ENCODE measurements around the gene CIZ1.
A peak's percentile ranks its signal among the peaks of the same experiment; 100 is the strongest.

CIZ1 gene

DNA sequence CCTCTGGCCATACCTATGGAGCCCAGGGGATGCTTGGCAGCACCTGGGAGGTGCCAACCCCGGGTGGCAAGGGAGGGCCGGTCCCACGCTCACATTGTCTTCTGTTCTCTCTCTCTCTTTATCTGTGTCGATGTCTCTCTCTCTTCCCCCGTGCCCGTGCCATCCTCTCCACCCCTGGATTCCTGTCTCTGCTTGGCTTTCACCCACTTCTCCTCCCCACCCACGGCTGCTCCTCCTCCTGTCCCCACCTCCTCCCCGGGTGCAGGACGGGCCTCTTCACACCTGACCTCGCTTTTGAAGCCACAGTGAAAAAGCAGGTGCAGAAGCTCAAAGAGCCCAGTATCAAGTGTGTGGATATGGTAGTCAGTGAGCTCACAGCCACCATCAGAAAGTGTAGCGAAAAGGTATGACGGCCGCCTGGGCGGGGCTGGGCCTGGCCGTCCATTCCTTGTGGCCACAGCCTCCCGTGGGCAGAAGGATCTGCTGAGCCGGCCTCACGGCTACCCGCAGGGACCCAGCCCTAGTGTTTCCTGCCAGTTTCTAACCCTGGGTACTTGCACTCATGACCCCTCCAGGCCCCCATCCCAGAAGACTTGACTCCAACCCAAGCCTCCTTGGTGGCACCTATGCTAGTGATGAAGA lies 34.5 kb upstream of the CIZ1 start:
- DNase-seq (ENCODE audit: low read depth): no peak
- TF ChIP-seq, protein P1, sequence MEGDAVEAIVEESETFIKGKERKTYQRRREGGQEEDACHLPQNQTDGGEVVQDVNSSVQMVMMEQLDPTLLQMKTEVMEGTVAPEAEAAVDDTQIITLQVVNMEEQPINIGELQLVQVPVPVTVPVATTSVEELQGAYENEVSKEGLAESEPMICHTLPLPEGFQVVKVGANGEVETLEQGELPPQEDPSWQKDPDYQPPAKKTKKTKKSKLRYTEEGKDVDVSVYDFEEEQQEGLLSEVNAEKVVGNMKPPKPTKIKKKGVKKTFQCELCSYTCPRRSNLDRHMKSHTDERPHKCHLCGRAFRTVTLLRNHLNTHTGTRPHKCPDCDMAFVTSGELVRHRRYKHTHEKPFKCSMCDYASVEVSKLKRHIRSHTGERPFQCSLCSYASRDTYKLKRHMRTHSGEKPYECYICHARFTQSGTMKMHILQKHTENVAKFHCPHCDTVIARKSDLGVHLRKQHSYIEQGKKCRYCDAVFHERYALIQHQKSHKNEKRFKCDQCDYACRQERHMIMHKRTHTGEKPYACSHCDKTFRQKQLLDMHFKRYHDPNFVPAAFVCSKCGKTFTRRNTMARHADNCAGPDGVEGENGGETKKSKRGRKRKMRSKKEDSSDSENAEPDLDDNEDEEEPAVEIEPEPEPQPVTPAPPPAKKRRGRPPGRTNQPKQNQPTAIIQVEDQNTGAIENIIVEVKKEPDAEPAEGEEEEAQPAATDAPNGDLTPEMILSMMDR (conservative IDR thresholded peaks at IDR 0.05; ENCODE audit: control insufficient read depth, insufficient read depth, low read depth, low read length): no peak
- H3K4me3 ChIP-seq (ENCODE audit: control insufficient read depth, low read depth, low read length): no peak overlapping the region

DNA sequence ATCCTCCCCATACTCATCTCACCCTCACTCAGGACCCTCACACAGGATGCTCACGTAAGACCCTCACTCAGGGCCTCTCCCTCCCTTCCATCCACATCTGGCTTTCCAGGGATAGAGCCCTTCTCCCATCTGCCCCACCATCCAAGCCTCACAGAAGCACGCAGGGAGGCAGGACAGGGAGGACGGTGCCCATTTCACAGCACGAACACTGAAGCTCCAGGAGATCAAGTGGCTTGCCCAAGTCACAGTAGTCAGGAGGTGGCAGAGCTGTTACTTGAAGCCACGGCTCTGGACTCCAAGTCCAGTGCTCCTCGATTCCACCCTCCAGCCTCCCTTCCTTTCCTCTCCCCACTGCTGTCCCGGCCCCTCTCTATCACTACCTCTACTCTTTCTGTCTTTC lies 33.5 kb upstream of the CIZ1 start:
- TF ChIP-seq, protein P1 (conservative IDR thresholded peaks at IDR 0.05; ENCODE audit: control insufficient read depth, insufficient read depth, low read depth, low read length): no peak
- no peak for DNase-seq (ENCODE audit: low read depth)
- no peak overlapping the region for H3K4me3 ChIP-seq (ENCODE audit: control insufficient read depth, low read depth, low read length)

DNA sequence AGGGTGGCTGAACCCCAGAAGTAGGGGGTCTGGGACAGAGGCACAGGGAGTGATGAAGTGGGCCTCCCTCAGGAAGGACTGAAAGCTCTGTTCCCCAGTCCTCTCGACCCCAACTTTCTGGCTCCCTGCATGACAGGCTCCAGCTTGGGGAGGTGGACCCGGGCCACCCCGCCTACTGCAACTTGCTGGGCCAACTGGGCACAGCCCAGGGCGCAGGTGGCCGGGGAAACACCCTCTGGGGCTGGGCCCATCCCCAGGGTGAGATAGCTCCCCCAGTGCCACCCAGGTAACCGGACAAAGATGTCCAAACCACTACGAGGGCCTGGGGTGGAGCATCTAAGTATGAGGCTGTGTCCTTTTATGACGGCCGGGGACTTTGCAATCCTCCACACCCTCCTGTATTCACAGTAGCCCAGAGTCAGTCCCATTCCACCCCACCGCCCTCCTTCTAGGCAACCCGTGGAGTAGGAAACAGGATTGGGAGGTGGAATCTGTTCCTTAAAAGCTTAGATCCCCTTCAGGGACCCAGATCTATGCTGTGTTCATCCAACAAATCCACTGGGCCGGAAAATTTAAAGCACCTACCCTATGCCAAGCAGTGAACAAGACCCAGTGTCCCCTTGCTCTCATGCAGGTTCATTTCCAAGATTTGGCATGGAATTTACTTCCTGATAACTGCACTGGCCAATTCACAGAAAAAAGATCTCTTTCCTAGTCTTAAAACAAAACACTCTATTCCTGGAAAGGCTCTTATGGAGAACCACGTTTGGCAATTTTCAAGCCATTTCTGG lies 31.7 kb upstream of the CIZ1 start:
- no peak overlapping the region for H3K4me3 ChIP-seq (ENCODE audit: control insufficient read depth, low read depth, low read length)
- TF ChIP-seq, protein P1 (conservative IDR thresholded peaks at IDR 0.05; ENCODE audit: control insufficient read depth, insufficient read depth, low read depth, low read length): no peak
- no peak for DNase-seq (ENCODE audit: low read depth)

DNA sequence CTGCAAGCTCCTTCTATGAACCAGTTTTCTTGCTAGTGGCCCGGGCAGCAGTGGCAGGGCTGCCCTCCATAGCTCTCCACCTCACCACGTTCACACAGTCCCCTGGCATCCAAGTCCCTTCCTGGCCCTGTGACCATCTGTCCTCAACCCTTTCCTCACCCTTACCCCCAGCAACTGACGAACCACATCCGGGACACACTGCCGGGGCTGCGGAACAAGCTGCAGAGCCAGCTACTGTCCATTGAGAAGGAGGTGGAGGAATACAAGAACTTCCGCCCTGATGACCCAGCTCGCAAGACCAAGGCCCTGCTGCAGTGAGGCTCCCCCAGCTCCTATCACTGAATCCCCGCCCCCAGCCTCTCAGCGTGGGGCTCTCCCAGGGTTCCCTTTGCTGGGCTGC lies 30.7 kb upstream of the CIZ1 start:
- TF ChIP-seq, protein P1 (conservative IDR thresholded peaks at IDR 0.05; ENCODE audit: control insufficient read depth, insufficient read depth, low read depth, low read length): no peak
- no peak overlapping the region for H3K4me3 ChIP-seq (ENCODE audit: control insufficient read depth, low read depth, low read length)
- no peak for DNase-seq (ENCODE audit: low read depth)

DNA sequence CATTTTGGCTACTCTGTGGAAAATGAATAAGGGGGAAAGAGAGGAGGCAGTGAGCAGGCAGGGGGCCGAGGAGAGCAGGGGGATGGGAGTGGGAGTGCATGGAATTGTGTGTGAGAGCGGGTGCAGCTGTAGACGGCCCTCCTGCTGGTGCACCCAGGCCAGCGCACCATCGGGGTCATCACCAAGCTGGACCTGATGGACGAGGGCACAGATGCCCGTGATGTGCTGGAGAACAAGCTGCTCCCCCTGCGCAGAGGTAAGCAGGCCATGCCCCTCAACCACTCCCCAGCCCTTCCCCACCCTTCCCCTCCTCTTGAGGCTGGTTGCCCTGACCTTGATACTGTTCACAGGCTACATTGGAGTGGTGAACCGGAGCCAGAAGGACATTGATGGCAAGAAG lies 28.5 kb upstream of the CIZ1 start:
- DNase-seq (ENCODE audit: low read depth): no peak
- no peak overlapping the region for H3K4me3 ChIP-seq (ENCODE audit: control insufficient read depth, low read depth, low read length)
- TF ChIP-seq, protein P1 (conservative IDR thresholded peaks at IDR 0.05; ENCODE audit: control insufficient read depth, insufficient read depth, low read depth, low read length): no peak

DNA sequence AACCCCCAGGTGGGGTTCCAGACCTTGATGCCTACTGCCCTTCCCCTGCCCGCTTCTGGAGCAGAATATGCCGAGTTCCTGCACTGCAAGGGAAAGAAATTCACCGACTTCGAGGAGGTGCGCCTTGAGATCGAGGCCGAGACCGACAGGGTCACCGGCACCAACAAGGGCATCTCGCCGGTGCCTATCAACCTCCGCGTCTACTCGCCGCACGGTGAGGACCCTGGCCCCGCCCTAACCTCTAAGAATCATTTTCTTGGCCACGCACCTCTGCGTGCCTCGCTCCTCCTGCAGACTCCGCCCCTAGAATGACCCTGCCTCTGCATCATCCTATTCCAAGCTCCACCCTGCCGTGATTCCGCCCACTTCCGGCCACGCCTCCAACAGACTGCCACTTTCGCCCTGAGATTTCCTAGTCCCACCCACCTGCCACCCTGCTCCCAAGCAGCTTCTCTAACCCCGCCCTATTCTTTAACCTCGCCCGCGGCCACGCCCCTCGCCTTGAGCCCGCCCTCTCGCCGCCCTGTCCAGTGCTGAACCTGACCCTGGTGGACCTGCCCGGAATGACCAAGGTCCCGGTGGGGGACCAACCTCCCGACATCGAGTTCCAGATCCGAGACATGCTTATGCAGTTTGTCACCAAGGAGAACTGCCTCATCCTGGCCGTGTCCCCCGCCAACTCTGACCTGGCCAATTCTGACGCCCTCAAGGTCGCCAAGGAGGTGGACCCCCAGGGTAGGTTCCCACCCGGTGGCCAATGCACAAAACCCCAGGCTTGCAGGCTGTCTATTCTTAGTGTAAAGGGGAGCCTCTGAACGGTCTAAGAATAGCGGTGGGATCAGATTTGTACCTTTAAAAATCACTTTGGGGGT lies 27.4 kb upstream of the CIZ1 start:
- TF ChIP-seq, protein P1 (conservative IDR thresholded peaks at IDR 0.05; ENCODE audit: control insufficient read depth, insufficient read depth, low read depth, low read length): no peak
- DNase-seq (ENCODE audit: low read depth): peak; percentile 68
- H3K4me3 ChIP-seq (ENCODE audit: control insufficient read depth, low read depth, low read length): no peak overlapping the region
